GM12892 (cell line): ENCODE results near the gene HK1.

Experiments
- POLR2A ChIP-seq: IDR thresholded peaks from 2 replicates; pipeline ENCODE4 v1.6.1; 2011; ENCODE audit warnings: low read depth, low read length, control low read depth
- POLR2AphosphoS5 ChIP-seq: IDR thresholded peaks from 2 replicates; pipeline ENCODE4 v1.6.1; 2011; ENCODE audit warnings: low read depth, low read length, control low read depth
- TAF1 ChIP-seq: IDR thresholded peaks from 2 replicates; pipeline ENCODE4 v1.6.1; 2011; ENCODE audit warnings: low read depth, mild to moderate bottlenecking, control low read depth, low read length, borderline replicate concordance

- TF ChIP-seq POLR2AphosphoS5 (no peak), TAF1 (no peak), POLR2A (no peak)
These were observed 131.7 kb downstream of the HK1 start for GRCh38 chr10:69409968-69410367.
